ENCODE results near the gene USP34. TPM values are rescaled to one million over a fixed set of nuclear protein-coding genes. Genes with fewer than 3 reads are reported as not detected.
A peak's percentile ranks its signal among the peaks of the same experiment; 100 is the strongest.
"Not testable (repeated sequence)": the region's sequence is repeated elsewhere in the genome, so short reads cannot be mapped to it uniquely, and the experiment has no call there.

The USP34 gene
- total RNA-seq, result 10 to 100 TPM; 59.4 to 64.2 TPM

GRCh38 chr2:61470965-61471904, at the start of gene USP34:
Gene USP34, minus strand, starts transcription at chr2:61471087. Its CDS starts 395 bp downstream, at chr2:61470692.
- Mint-ChIP-seq H3K36me3 (peaks cover 23% of the 10 kb centered on the region), H3K4me1 (peaks cover 21% of the 10 kb centered on the region), H3K27me3 (no peaks in the 10 kb centered on the region), H3K27ac (peak within 1 kb of the TSS; percentile 96), H3K4me3 (peak within 1 kb of the TSS; percentile 94), H3K9me3 (no peaks in the 10 kb centered on the region)
- peak; percentile 92 for DNase-seq

- DNase-seq, result no peak
- H3K36me3 Mint-ChIP-seq, result peaks cover 14% of the 10 kb centered on the region
- no peak overlapping the region for H3K4me3 Mint-ChIP-seq
- no peaks in the 10 kb centered on the region for H3K27me3 Mint-ChIP-seq
- H3K27ac Mint-ChIP-seq, result no peak overlapping the region
- H3K9me3 Mint-ChIP-seq, result no peaks in the 10 kb centered on the region
- peaks cover 20% of the 10 kb centered on the region for H3K4me1 Mint-ChIP-seq
Observed at GRCh38 chr2:61520261-61520660, 49.4 kb upstream of the USP34 start.

- Mint-ChIP-seq H3K9me3 (no peaks in the 10 kb centered on the region), H3K27ac (no peak overlapping the region), H3K4me3 (no peak overlapping the region), H3K27me3 (no peaks in the 10 kb centered on the region), H3K36me3 (peaks cover 26% of the 10 kb centered on the region), H3K4me1 (peaks cover 17% of the 10 kb centered on the region)
- no peak for DNase-seq
Observed at GRCh38 chr2:61512768-61513398, 42.0 kb upstream of the USP34 start.

- H3K27me3 Mint-ChIP-seq, result no peaks in the 10 kb centered on the region
- peaks cover 27% of the 10 kb centered on the region for H3K36me3 Mint-ChIP-seq
- no peak for DNase-seq
- H3K27ac Mint-ChIP-seq, result no peak overlapping the region
- no peak overlapping the region for H3K4me3 Mint-ChIP-seq
- no peaks in the 10 kb centered on the region for H3K9me3 Mint-ChIP-seq
- peaks cover 18% of the 10 kb centered on the region for H3K4me1 Mint-ChIP-seq
Observed at GRCh38 chr2:61510674-61511671, 40.1 kb upstream of the USP34 start.

GRCh38 chr2:61504949-61505348, 34.1 kb upstream of the USP34 start:
- no peak for DNase-seq
- Mint-ChIP-seq H3K4me3 (no peak overlapping the region), H3K27me3 (no peaks in the 10 kb centered on the region), H3K36me3 (peaks cover 16% of the 10 kb centered on the region), H3K4me1 (peaks cover 11% of the 10 kb centered on the region), H3K9me3 (no peaks in the 10 kb centered on the region), H3K27ac (no peak overlapping the region)

GRCh38 chr2:61499060-61499459, 28.2 kb upstream of the USP34 start:
- Mint-ChIP-seq H3K4me3 (no peak overlapping the region), H3K27ac (no peak overlapping the region), H3K9me3 (no peaks in the 10 kb centered on the region), H3K27me3 (no peaks in the 10 kb centered on the region), H3K4me1 (peaks cover 5% of the 10 kb centered on the region), H3K36me3 (peaks cover 20% of the 10 kb centered on the region)
- DNase-seq, result no peak

GRCh38 chr2:61493523-61493942, 22.6 kb upstream of the USP34 start:
- H3K27me3 Mint-ChIP-seq, result no peaks in the 10 kb centered on the region
- no peak for DNase-seq
- H3K4me3 Mint-ChIP-seq, result no peak overlapping the region
- no peaks in the 10 kb centered on the region for H3K9me3 Mint-ChIP-seq
- peaks cover 11% of the 10 kb centered on the region for H3K4me1 Mint-ChIP-seq
- H3K27ac Mint-ChIP-seq, result peak overlapping the region; percentile 66
- peaks cover 43% of the 10 kb centered on the region for H3K36me3 Mint-ChIP-seq

- Mint-ChIP-seq H3K36me3 (peaks cover 41% of the 10 kb centered on the region), H3K4me3 (no peak overlapping the region), H3K27ac (no peak overlapping the region), H3K27me3 (no peaks in the 10 kb centered on the region), H3K9me3 (no peaks in the 10 kb centered on the region), H3K4me1 (peaks cover 11% of the 10 kb centered on the region)
- DNase-seq, result no peak
Observed at GRCh38 chr2:61492476-61492875, 21.6 kb upstream of the USP34 start.

GRCh38 chr2:61485281-61485680, 14.4 kb upstream of the USP34 start:
- H3K9me3 Mint-ChIP-seq, result no peaks in the 10 kb centered on the region
- no peaks in the 10 kb centered on the region for H3K4me1 Mint-ChIP-seq
- no peak overlapping the region for H3K27ac Mint-ChIP-seq
- no peak for DNase-seq
- H3K36me3 Mint-ChIP-seq, result peaks cover 24% of the 10 kb centered on the region
- no peak overlapping the region for H3K4me3 Mint-ChIP-seq
- H3K27me3 Mint-ChIP-seq, result no peaks in the 10 kb centered on the region

- Mint-ChIP-seq H3K4me3 (no peak overlapping the region), H3K9me3 (no peaks in the 10 kb centered on the region), H3K36me3 (peaks cover 29% of the 10 kb centered on the region), H3K4me1 (peaks cover 5% of the 10 kb centered on the region), H3K27ac (no peak overlapping the region), H3K27me3 (no peaks in the 10 kb centered on the region)
- no peak for DNase-seq
Observed at GRCh38 chr2:61478086-61478485, 7.2 kb upstream of the USP34 start.

- not testable (repeated sequence) for H3K4me3 Mint-ChIP-seq, H3K27me3 Mint-ChIP-seq, H3K9me3 Mint-ChIP-seq, H3K4me1 Mint-ChIP-seq, DNase-seq
- H3K36me3 Mint-ChIP-seq, result peaks cover 30% of the 10 kb centered on the region
- peak overlapping the region; percentile 70 for H3K27ac Mint-ChIP-seq
Observed at GRCh38 chr2:61476929-61477589, 6.2 kb upstream of the USP34 start.

- DNase-seq, result peak; percentile 15
- peaks cover 27% of the 10 kb centered on the region for H3K36me3 Mint-ChIP-seq
- H3K4me3 Mint-ChIP-seq, result peak overlapping the region; percentile 94
Observed at GRCh38 chr2:61471905-61472805, 1.3 kb upstream of the USP34 start.

GRCh38 chr2:61470122-61470951, 550 bp downstream of the USP34 start:
- H3K36me3 Mint-ChIP-seq, result peaks cover 22% of the 10 kb centered on the region
- H3K27me3 Mint-ChIP-seq, result no peaks in the 10 kb centered on the region
- H3K9me3 Mint-ChIP-seq, result no peaks in the 10 kb centered on the region
- H3K27ac Mint-ChIP-seq, result peak overlapping the region; percentile 96
- peak; percentile 80 for DNase-seq
- H3K4me3 Mint-ChIP-seq, result peak overlapping the region; percentile 94
- peaks cover 23% of the 10 kb centered on the region for H3K4me1 Mint-ChIP-seq

More at GRCh38 chr2:61471905-61472805, 1.3 kb upstream of the USP34 start:
- Mint-ChIP-seq H3K4me1 (peaks cover 20% of the 10 kb centered on the region), H3K27me3 (no peaks in the 10 kb centered on the region), H3K9me3 (no peaks in the 10 kb centered on the region), H3K27ac (peak overlapping the region; percentile 91)

Data from activated naive CD8-positive, alpha-beta T cell treated with anti-CD3 and anti-CD28 coated beads for 36 hours (primary cell).